GM19025 (cell line): ENCODE results near the gene CCN6.

Source experiments
- ATAC-seq: cut with Tn5 transposase; IDR thresholded peaks from one replicate; pipeline ENCODE4 v1.9.1; 2021; ENCODE audit warnings: mild to moderate bottlenecking, low read depth, moderate library complexity; ENCODE audit not compliant: unreplicated experiment

Gene CCN6

DNA sequence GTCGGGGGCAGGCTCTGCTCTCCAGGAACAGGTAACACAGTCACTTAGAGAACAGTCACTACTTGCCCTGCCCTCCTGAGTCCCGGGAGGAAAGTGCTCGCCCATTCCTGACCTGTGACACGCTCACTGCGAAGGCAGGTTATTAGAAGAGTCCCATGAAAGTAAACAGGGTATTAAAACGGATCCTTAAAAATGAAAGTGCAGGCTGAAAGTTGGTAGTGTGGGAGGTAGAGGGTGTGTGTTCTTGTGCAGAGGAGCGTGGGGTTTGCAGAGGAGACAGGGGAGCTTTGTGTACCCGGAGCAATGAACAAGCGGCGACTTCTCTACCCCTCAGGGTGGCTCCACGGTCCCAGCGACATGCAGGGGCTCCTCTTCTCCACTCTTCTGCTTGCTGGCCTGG lies at the start of gene CCN6:
Gene CCN6 (plus strand): TSS at position 104 of the 400 bp plus-strand sequence. CDS start 254 bp downstream, at position 358.
- ATAC-seq = no peak

DNA sequence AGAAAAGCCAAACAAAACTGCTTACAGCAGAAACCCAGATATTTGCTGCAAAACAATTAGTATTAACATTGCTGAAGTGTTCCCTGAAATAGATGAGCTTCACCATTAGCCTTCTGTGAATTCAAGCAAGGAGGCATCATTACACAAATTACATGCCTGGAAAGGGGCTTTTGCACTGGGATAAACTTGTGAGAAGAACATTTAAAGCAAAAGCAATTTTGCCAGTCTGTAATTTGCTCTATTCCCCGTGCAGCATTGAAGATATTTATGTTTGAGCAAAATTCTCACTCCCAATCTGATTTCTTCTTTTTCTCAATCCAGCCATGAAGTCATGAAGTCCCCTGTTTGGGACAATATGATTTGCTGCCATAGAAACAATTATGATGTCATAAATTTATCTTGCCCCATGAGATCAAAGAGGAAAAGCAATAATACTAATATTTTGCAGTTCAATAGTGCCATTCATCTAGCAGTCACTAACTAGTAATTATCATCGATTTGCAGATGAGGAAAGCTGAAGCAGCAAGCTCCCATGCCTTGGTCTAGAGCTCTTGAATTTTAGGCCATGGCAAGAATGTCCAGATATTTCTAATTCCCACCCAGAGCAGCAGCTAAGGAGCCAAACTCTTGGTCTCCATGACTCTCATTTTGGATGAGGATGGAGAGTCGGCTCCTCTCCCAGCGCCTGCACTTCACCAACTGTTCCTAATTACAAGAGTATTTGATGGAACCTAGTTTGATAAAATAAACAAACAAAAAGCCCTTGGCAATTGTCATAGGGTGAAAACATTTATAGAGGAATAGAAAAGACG lies 49.5 kb upstream of the CCN6 start:
- ATAC-seq = no peak

- ATAC-seq = no peak
Observed at GRCh38 chr6:112005013-112005371, 48.9 kb upstream of the CCN6 start.

- no peak for ATAC-seq
Observed at GRCh38 chr6:112007254-112007653, 46.6 kb upstream of the CCN6 start.

- ATAC-seq = no peak
Observed at GRCh38 chr6:112007805-112008204, 46.1 kb upstream of the CCN6 start.

- no peak for ATAC-seq
Observed at GRCh38 chr6:112008482-112008881, 45.4 kb upstream of the CCN6 start.

DNA sequence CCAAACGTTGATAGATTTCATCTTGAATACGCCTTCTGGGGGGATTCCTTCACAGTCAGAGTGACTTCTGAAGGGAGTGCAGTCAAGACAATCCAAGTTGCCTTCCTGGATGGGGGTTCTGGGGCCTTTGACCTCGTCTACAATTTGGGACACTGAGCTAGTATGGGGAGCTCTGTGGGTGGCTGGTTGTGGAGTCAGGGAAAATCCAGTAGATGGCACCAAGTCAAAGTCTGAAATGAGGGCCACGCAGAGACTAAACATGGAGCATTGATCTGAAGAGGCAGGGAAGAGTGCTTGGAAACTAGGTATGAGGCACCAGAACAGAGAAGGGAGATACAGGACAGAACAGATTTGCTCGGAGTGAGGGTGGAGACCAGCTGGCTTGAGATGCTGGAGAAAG lies 43.6 kb upstream of the CCN6 start:
- ATAC-seq = no peak

DNA sequence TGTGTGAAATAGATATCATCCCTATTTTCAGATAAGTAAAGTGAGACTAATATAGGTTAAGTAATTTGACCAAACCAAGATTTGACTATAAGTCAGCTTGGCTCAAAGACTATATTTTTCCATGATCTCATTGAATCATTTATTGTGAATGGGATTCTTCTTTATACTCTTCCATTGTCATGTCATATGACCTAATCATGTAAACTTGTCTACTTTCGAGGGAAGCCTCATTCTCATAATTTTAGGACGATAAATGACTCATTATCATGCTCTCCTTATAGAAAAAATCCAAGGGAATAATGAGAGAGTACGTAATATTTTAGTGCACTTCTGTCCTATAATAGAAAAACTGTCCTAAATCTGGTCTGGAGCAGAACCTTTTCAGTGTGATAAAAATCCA lies 40.9 kb upstream of the CCN6 start:
- ATAC-seq = no peak

DNA sequence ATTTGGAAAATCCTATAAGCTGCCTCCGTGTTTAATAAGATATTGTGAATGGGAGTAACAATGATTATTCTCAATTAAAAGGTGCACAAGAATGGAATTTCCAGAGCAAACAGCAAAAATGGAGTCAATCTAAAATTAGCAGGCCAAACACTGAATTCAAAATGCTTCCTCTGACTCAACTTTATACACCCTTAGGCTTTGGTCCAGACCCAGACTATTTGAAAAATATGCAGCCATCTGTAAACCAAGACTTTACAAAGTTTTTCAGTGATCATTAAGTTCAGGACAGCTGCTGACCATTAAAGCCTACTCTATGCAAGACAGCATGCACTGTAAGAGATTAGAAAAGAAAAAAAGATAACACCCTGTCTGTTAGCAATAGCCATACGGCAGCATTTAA lies 39.4 kb upstream of the CCN6 start:
- ATAC-seq = no peak

GRCh38 chr6:112015725-112016124 lies 38.2 kb upstream of the CCN6 start:
- no peak for ATAC-seq

GRCh38 chr6:112016320-112016719 lies 37.6 kb upstream of the CCN6 start:
- ATAC-seq = no peak

DNA sequence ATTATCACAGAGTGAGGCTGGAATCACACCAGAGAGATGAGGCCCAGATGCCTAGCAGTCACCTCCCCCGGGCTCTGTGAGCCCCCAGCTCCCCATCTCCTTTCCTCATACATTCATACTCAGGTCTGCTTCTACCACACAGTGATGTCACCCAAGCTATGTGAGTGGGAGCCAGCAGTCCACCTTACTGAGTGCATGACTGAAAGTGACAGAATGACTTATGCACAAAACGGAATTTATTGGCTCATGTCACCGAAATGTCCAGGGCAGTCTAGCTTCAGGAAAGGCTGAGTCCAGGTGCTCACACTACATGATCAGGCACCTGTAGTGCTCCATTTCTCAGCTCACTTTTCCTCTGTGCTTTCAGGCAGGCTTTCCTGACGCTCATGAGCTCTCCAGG lies 36.7 kb upstream of the CCN6 start:
- no peak for ATAC-seq

- ATAC-seq = no peak
Observed at GRCh38 chr6:112017760-112018537, 36.0 kb upstream of the CCN6 start.

- no peak for ATAC-seq
Observed at GRCh38 chr6:112018619-112019416, 35.1 kb upstream of the CCN6 start.

- no peak for ATAC-seq
Observed at GRCh38 chr6:112019589-112019988, 34.3 kb upstream of the CCN6 start.

DNA sequence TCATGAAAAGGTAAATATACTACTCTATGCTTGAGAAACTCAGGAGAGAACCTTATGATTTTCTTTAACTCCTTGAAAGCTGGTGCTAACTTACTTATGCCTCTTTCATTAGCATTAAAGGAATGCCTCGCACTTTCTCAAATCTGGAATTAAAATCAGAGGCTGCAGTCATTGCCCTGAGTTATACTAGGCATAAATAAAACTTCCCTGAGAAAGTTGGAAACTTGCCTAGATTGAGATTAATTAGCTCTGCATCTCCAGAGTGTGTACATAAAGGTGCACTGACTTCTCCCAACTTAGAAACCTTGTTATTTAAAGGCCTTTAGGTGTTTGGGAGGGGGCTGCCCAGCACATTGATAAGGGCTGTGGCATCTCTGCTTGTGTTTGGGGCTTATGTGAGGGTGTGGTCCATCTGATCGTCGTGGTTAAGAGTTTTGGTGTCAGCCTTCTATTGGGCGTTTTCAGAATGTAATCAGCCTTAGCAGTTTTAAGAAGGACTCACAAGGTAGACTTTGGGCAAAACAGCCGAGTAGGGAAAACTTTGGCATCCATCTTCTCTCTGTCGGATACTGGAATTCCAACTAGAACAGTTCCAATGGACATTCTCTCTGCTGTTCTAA lies 32.1 kb upstream of the CCN6 start:
- no peak for ATAC-seq

GRCh38 chr6:112022749-112023148 lies 31.2 kb upstream of the CCN6 start:
- no peak for ATAC-seq

GRCh38 chr6:112024464-112024863 lies 29.4 kb upstream of the CCN6 start:
- ATAC-seq = no peak

DNA sequence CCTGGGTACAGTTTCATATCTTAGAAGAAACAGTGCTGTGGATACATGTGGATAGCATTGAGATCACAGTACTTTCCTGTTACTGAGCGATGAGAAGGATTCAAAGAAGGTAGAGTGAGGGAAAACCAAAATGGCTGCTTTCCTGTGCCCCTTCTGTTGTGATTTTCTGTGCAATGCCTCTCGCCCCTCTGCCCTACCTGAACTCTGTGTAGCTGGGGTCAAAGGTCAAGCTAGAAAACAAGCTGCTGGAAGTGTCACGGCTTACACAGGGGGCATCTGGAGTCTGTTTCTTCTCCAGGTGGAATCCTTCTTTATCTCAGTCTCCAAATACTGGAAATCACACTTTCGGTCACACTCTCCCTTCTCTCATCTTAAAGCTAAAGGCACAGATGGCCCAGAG lies 27.0 kb upstream of the CCN6 start:
- ATAC-seq = no peak

- no peak for ATAC-seq
Observed at GRCh38 chr6:112027942-112028674, 25.8 kb upstream of the CCN6 start.
